B cell (primary cell): ENCODE measurements around the gene KLHDC8A. TPM values are rescaled to one million over a fixed set of nuclear protein-coding genes. Genes with fewer than 3 reads are reported as not detected.

Experiments used
- ATAC-seq: fragments of 200-7000 bp; cut with Tn5 transposase; one replicate; pipeline ENCODE4 v1.10.0; 2021; ENCODE audit warnings: low read depth, mild to moderate bottlenecking, moderate number of reproducible peaks, moderate library complexity
- CTCF ChIA-PET: fragments of 350-600 bp; sonication (Branson Sonifier 250); formaldehyde crosslinking; loops from one replicate; lab custom pipeline; 2021; ENCODE audit warnings: antibody characterized with exemption, inconsistent platforms; lab: Charles Lee
- POLR2A ChIA-PET: fragments of 350-600 bp; sonication (Branson Sonifier 250); formaldehyde crosslinking; loops from one replicate; lab custom pipeline; 2021; ENCODE audit warnings: antibody characterized with exemption; lab: Charles Lee
- DNase-seq: peaks from one replicate; pipeline ENCODE4 v3.0.0; 2013
- H2AFZ ChIP-seq: 2 replicates; pipeline ENCODE4 v1.6.1; 2012; ENCODE audit warnings: mild to moderate bottlenecking, low read depth, low read length; ENCODE audit not compliant: insufficient read depth, poor library complexity, severe bottlenecking
- H3K27ac ChIP-seq, 2 donors: 1 replicate in 1 of 2; 2 replicates in 1 of 2; pipeline ENCODE4 v1.5.1; 2012 to 2013; ENCODE audit warnings: low read length in 2 of 2, mild to moderate bottlenecking in 2 of 2, moderate library complexity in 1 of 2
- H3K27me3 ChIP-seq, 4 experiments: fragments of 200-600 bp in 1 of 4; sonication (generic) in 1 of 4; replicated peaks in 1 of 4; 1 replicate in 2 of 4; 2 replicates in 2 of 4; pipeline versions ENCODE4 v1.6.1 to v1.7.0; 2013 to 2016; ENCODE audit warnings: low read length in 3 of 4, mild to moderate bottlenecking in 2 of 4, mixed read lengths in 1 of 4, moderate library complexity in 1 of 4; ENCODE audit not compliant: insufficient read depth in 4 of 4, control insufficient read depth in 3 of 4; ENCODE audit errors: control extremely low read depth in 1 of 4
- H3K36me3 ChIP-seq, 2 experiments: replicated peaks in 1 of 2; 1 replicate in 1 of 2; 2 replicates in 1 of 2; pipeline versions ENCODE4 v1.6.1 to v1.7.1; 2013; ENCODE audit warnings: low read length in 1 of 2; ENCODE audit not compliant: insufficient read depth in 2 of 2, control insufficient read depth in 1 of 2; ENCODE audit errors: control extremely low read depth in 1 of 2, extremely low read depth in 1 of 2
- H3K4me1 ChIP-seq, 2 donors: fragments of 200-600 bp in 1 of 2; sonication (generic) in 1 of 2; 1 replicate in 1 of 2; 2 replicates in 1 of 2; pipeline versions ENCODE4 v1.5.1 to v1.6.1; 2013 to 2017; ENCODE audit warnings: low read length in 2 of 2; ENCODE audit not compliant: control insufficient read depth in 2 of 2, insufficient read depth in 2 of 2
- H3K4me2 ChIP-seq: replicated peaks from 2 replicates; pipeline ENCODE3; 2012; ENCODE audit warnings: mild to moderate bottlenecking, low read depth, low read length; ENCODE audit not compliant: poor library complexity, severe bottlenecking
- H3K4me3 ChIP-seq, 5 experiments: fragments of 200-600 bp in 1 of 5; sonication (generic) in 1 of 5; 1 replicate in 3 of 5; 2 replicates in 2 of 5; pipeline versions ENCODE4 v1.5.1 to v1.7.0; 2011 to 2016; ENCODE audit warnings: low read length in 4 of 5, mild to moderate bottlenecking in 4 of 5, low read depth in 2 of 5, control low read depth in 1 of 5, moderate library complexity in 1 of 5; ENCODE audit not compliant: insufficient read depth in 1 of 5; ENCODE audit errors: control extremely low read depth in 1 of 5, extremely low read depth in 1 of 5
- H3K79me2 ChIP-seq: fragments of 200-600 bp; sonication (generic); one replicate; pipeline ENCODE4 v1.6.0; 2016; ENCODE audit warnings: low read length; ENCODE audit not compliant: control insufficient read depth, insufficient read depth
- H3K9ac ChIP-seq: fragments of 200-600 bp; sonication (generic); 2 replicates; pipeline ENCODE4 v1.6.1; 2017; ENCODE audit warnings: mild to moderate bottlenecking, low read length, moderate library complexity
- H3K9me3 ChIP-seq, 3 donors: one replicate each; pipeline versions ENCODE4 v1.6.1 to v1.7.1; 2013; ENCODE audit warnings: low read length in 2 of 3; ENCODE audit not compliant: control insufficient read depth in 2 of 3, insufficient read depth in 1 of 3; ENCODE audit errors: control extremely low read depth in 1 of 3
- H4K20me1 ChIP-seq: 2 replicates; pipeline ENCODE4 v1.6.0; 2012; ENCODE audit warnings: mild to moderate bottlenecking, low read length; ENCODE audit not compliant: insufficient read depth, control insufficient read depth, poor library complexity, severe bottlenecking
- H3K27ac Mint-ChIP-seq: one replicate; pipeline ENCODE4 v1.8.0; 2021; ENCODE audit warnings: mixed read lengths
- H3K27me3 Mint-ChIP-seq: one replicate; pipeline ENCODE4 v1.8.0; 2021; ENCODE audit warnings: mixed read lengths
- H3K4me1 Mint-ChIP-seq: one replicate; pipeline ENCODE4 v1.8.0; 2021; ENCODE audit warnings: mixed read lengths
- H3K4me3 Mint-ChIP-seq: one replicate; pipeline ENCODE4 v1.8.0; 2021; ENCODE audit warnings: mixed read lengths
- H3K9me3 Mint-ChIP-seq: one replicate; pipeline ENCODE4 v1.8.0; 2022; ENCODE audit warnings: mixed read lengths; ENCODE audit not compliant: insufficient read depth
- WGBS: methylation state at CpG from one replicate; pipeline ENCODE4 v1.1.5; 2013; ENCODE audit warnings: missing lambda C conversion rate; ENCODE audit not compliant: insufficient coverage; 5-methylcytosine and 5-hydroxymethylcytosine counted together
- intact Hi-C: fragments of 100-400 bp; cut with micrococcal nuclease; formaldehyde crosslinking; loops from one replicate; pipeline ENCODE4 v1.10.0; 2022
- polyA plus RNA-seq: library from polyadenylated mRNA; depleted of rRNA; stranded (reverse); fragments of >200 nt; gene quantifications from 2 replicates; pipeline ENCODE4 v1.2.3, GENCODE V29; 2012
- total RNA-seq, 2 donors: library from RNA; stranded (reverse); fragments of 120-200 nt in 1 of 2; gene quantifications; 1 replicate in 1 of 2; 2 replicates in 1 of 2; pipeline versions ENCODE4 v1.2.3 to v1.2.4, GENCODE V29; 2013 to 2022
- TF ChIP-seq, protein P1 (sequence below): fragments of 200-600 bp; IDR thresholded peaks from one replicate; pipeline ENCODE4 v1.8.0; 2022; ENCODE audit warnings: antibody characterized with exemption, mild to moderate bottlenecking

Gene KLHDC8A
- total and polyA plus RNA-seq, 2 donors (not counting 1 experiment from before 2014, with no cell fraction given), result 0.39 to 0.60 TPM

DNA sequence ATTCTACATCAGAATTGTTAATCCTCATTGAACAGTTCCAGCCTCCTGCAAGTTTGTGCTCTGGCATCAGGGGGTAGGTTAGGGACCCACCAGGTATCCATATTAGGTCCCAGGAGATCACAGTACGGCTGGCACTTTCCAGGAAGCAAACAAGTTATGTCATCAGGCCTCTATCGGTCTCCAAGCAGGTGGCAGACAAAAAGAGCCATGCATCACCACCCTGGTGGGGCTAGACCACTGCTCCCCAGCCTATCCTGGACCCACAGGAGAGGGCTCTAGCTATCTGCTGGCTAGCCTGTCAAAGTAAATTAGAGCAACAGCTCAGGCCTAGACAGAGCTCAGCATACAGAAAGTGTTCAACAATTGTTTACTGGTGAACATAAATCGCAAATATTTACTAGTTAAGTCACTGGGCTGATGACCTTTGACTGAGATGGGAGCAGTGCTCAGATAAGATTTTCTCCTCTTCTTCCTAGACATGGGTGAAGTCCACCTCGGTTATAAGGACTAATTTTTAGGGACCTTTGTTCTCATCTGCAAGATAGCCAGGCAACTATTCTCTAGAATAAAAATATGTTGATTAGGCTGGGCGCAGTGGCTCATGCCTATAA lies 41.6 kb downstream of the KLHDC8A start:
- peaks cover 96% of the 10 kb centered on the region for H4K20me1 ChIP-seq
- WGBS, result 0% methylated on average over 2 of the region's 5 CpGs
- DNase-seq, result peak; percentile 44

More for the DNA sequence above, 41.6 kb downstream of the KLHDC8A start:
- ATAC-seq, result no peak
- Histone ChIP-seq H2AFZ (no peak overlapping the region), H3K79me2 (peaks cover 100% of the 10 kb centered on the region), H3K4me1 (peaks cover 89 to 94% of the 10 kb centered on the region in 2 donors), H3K27me3 (no peaks in the 10 kb centered on the region), H3K36me3 (peaks cover 2 to 62% of the 10 kb centered on the region in 2 experiments), H3K27ac (peak overlapping the region; percentile 82 to 98), H3K9ac (peak overlapping the region; percentile 71), H3K9me3 (no peaks in the 10 kb centered on the region), H3K4me3 (peak overlapping the region in 2 of 5 experiments; percentile 20 to 74), H3K4me2 (peak overlapping the region; percentile 96)
- TF ChIP-seq, protein P1, sequence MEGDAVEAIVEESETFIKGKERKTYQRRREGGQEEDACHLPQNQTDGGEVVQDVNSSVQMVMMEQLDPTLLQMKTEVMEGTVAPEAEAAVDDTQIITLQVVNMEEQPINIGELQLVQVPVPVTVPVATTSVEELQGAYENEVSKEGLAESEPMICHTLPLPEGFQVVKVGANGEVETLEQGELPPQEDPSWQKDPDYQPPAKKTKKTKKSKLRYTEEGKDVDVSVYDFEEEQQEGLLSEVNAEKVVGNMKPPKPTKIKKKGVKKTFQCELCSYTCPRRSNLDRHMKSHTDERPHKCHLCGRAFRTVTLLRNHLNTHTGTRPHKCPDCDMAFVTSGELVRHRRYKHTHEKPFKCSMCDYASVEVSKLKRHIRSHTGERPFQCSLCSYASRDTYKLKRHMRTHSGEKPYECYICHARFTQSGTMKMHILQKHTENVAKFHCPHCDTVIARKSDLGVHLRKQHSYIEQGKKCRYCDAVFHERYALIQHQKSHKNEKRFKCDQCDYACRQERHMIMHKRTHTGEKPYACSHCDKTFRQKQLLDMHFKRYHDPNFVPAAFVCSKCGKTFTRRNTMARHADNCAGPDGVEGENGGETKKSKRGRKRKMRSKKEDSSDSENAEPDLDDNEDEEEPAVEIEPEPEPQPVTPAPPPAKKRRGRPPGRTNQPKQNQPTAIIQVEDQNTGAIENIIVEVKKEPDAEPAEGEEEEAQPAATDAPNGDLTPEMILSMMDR, result no peak
- no peaks in the 10 kb centered on the region for H3K27me3 Mint-ChIP-seq
- POLR2A ChIA-PET, result interaction anchor here (3.6 to 17.1 kb wide), 2 partner anchors 29 to 40 kb away, joined by 40 to 372 read pairs; no protein-coding TSS in a partner anchor
- intact Hi-C loops, result loop anchor here (10.0 kb wide), 1 partner anchor 320 kb away; the partner anchor contains the start of gene ELK4
- H3K4me1 Mint-ChIP-seq, result peaks cover 95% of the 10 kb centered on the region
- CTCF ChIA-PET, result interaction anchor here (1.7 to 56.6 kb wide), 4 partner anchors 10 to 173 kb away, joined by 5 to 2421 read pairs (median 1214); partner anchors contain the start of gene NUAK2
- no peaks in the 10 kb centered on the region for H3K9me3 Mint-ChIP-seq
- H3K27ac Mint-ChIP-seq, result peak overlapping the region; percentile 98
- peak overlapping the region; percentile 94 for H3K4me3 Mint-ChIP-seq
